ENCODE data around the gene IMPA2. TPM values are rescaled to one million over a fixed set of nuclear protein-coding genes. Genes with fewer than 3 reads are reported as not detected.

IMPA2 gene
- total and polyA plus RNA-seq, 2 of the 13 experiments (the other 11 are each of a cell fraction or from before 2014, with no cell fraction given): 37.8 to 71.8 TPM

GRCh38 chr18:11947214-11948191 is 33.8 kb upstream of the IMPA2 start (continued):
- TF ChIP-seq ZHX1 (CRISPR knock-in tag; IDR thresholded peaks at IDR 0.05; ENCODE audit: low read depth) (no peak), ZBTB42 (CRISPR knock-in tag; IDR thresholded peaks at IDR 0.05) (no peak), ZNF549 (CRISPR knock-in tag; IDR thresholded peaks at IDR 0.05) (no peak), JUN (CRISPR knock-in tag; IDR thresholded peaks at IDR 0.05) (0 out of 2 replicates have a peak, but pooled peaks have one; percentile 27), ZNF790 (CRISPR knock-in tag; IDR thresholded peaks at IDR 0.05; ENCODE audit: borderline replicate concordance) (no peak), HMGA1 (CRISPR knock-in tag; conservative IDR thresholded peaks at IDR 0.05) (no peak), ZMAT3 (CRISPR knock-in tag; conservative IDR thresholded peaks at IDR 0.05) (peak; percentile 51; the same call in 1 of the 2 replicates), ZSCAN31 (CRISPR knock-in tag; IDR thresholded peaks at IDR 0.05; ENCODE audit: low read depth) (no peak), GPN1 (CRISPR knock-in tag; IDR thresholded peaks at IDR 0.05; ENCODE audit: borderline replicate concordance) (no peak), ZNF256 (CRISPR knock-in tag; conservative IDR thresholded peaks at IDR 0.05) (no peak), ZSCAN12 (CRISPR knock-in tag; IDR thresholded peaks at IDR 0.05) (no peak), ZNF550 (CRISPR knock-in tag; IDR thresholded peaks at IDR 0.05; ENCODE audit: borderline replicate concordance) (no peak), JUNB (CRISPR knock-in tag; IDR thresholded peaks at IDR 0.05; ENCODE audit: borderline replicate concordance) (no peak), NFE2 (CRISPR knock-in tag; IDR thresholded peaks at IDR 0.05) (peak; percentile 70; the same call in 1 of the 2 replicates), CREB1 (IDR thresholded peaks at IDR 0.05) (no peak), CREB1 (CRISPR knock-in tag; IDR thresholded peaks at IDR 0.05) (peak; percentile 54), HNRNPH1 (optimal IDR thresholded peaks at IDR 0.05; ENCODE audit: low read depth, low read length) (no peak)
- TF ChIP-seq, protein P1, sequence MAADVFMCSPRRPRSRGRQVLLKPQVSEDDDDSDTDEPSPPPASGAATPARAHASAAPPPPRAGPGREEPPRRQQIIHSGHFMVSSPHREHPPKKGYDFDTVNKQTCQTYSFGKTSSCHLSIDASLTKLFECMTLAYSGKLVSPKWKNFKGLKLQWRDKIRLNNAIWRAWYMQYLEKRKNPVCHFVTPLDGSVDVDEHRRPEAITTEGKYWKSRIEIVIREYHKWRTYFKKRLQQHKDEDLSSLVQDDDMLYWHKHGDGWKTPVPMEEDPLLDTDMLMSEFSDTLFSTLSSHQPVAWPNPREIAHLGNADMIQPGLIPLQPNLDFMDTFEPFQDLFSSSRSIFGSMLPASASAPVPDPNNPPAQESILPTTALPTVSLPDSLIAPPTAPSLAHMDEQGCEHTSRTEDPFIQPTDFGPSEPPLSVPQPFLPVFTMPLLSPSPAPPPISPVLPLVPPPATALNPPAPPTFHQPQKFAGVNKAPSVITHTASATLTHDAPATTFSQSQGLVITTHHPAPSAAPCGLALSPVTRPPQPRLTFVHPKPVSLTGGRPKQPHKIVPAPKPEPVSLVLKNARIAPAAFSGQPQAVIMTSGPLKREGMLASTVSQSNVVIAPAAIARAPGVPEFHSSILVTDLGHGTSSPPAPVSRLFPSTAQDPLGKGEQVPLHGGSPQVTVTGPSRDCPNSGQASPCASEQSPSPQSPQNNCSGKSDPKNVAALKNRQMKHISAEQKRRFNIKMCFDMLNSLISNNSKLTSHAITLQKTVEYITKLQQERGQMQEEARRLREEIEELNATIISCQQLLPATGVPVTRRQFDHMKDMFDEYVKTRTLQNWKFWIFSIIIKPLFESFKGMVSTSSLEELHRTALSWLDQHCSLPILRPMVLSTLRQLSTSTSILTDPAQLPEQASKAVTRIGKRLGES (CRISPR knock-in tag; IDR thresholded peaks at IDR 0.05; ENCODE audit: borderline replicate concordance): no peak
- TF ChIP-seq, protein P2, sequence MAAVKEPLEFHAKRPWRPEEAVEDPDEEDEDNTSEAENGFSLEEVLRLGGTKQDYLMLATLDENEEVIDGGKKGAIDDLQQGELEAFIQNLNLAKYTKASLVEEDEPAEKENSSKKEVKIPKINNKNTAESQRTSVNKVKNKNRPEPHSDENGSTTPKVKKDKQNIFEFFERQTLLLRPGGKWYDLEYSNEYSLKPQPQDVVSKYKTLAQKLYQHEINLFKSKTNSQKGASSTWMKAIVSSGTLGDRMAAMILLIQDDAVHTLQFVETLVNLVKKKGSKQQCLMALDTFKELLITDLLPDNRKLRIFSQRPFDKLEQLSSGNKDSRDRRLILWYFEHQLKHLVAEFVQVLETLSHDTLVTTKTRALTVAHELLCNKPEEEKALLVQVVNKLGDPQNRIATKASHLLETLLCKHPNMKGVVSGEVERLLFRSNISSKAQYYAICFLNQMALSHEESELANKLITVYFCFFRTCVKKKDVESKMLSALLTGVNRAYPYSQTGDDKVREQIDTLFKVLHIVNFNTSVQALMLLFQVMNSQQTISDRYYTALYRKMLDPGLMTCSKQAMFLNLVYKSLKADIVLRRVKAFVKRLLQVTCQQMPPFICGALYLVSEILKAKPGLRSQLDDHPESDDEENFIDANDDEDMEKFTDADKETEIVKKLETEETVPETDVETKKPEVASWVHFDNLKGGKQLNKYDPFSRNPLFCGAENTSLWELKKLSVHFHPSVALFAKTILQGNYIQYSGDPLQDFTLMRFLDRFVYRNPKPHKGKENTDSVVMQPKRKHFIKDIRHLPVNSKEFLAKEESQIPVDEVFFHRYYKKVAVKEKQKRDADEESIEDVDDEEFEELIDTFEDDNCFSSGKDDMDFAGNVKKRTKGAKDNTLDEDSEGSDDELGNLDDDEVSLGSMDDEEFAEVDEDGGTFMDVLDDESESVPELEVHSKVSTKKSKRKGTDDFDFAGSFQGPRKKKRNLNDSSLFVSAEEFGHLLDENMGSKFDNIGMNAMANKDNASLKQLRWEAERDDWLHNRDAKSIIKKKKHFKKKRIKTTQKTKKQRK (IDR thresholded peaks at IDR 0.05; ENCODE audit: low read length): no peak

Data from HepG2 (cell line).